Ammon's horn (tissue), 1 donor: ENCODE data around the gene SPSB1.

Source experiments
- DNase-seq: peaks from one replicate; pipeline ENCODE4 v3.0.0-alpha.2; 2016; ENCODE audit warnings: low spot score

The SPSB1 gene

DNA sequence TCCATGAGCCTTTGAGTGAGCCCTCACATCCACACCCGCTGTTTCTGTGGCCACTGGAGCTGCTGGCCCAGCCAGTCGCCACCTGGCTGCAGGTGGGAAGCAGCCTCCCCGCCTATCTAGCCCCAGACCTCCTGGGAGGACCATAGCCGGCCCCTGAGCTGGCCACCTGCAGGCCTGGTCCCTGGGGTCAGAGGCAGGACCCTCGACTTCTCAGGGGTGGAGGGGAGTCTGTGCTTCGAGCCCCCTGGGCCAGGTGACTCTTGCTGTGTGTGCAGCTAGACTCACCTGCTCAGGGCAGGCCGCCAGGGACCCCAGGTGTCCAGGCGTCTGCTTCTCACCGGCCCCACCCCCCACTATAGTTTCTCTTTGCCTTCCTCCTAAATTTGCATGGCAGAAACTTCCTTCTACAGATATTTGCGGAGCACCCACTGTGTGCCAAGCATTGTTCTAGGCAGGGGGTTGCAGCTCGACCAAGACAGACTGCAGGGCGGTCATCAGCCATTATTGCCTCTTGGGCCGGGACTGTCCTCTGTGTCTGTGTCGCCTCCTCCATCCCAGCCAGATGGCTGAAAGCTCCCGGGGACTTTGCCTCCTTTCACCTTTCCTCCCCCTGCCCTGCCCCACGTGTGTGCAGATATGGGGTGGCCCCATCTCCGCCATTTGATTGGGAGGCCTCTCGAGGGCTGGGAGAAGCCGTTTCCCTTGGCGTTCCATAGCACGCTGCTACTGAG is 27.3 kb downstream of the SPSB1 start:
- DNase-seq, result no peak

GRCh38 chr1:9320520-9321479 is 28.1 kb downstream of the SPSB1 start:
- no peak for DNase-seq

GRCh38 chr1:9321480-9321849 is 28.8 kb downstream of the SPSB1 start:
- DNase-seq, result no peak

DNA sequence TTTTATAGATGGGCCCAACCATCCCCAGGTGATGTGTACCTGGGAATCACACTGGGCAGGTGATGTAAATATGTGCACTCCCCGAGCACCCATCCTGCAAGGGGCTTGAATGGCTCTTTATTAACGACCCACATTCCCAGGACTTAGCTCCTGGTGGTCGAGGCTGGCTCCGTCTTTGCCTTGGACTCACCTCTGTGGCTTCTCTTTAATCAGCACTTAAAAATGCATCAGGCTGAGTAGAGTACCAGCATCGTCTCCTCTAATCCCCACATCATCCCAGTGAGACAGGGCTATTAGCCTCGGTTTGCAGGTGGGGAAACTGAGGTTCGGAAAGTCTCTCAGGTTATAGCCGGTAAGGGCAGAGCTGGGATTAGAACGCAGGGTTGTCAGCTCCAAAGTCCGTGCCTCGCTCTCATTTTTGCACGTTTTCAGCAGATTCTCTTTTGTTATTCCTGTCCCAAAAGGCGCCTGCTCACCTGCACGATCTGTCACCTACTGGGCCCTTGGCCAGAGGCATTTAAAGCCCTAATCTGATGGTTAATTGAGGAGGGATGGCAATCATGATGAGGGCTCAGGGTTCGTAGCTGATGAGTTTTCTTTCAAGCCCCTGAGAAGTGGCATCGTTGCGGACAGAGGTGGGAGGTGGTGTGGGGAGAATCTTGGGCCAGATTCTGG is 29.4 kb downstream of the SPSB1 start:
- DNase-seq, result no peak

DNA sequence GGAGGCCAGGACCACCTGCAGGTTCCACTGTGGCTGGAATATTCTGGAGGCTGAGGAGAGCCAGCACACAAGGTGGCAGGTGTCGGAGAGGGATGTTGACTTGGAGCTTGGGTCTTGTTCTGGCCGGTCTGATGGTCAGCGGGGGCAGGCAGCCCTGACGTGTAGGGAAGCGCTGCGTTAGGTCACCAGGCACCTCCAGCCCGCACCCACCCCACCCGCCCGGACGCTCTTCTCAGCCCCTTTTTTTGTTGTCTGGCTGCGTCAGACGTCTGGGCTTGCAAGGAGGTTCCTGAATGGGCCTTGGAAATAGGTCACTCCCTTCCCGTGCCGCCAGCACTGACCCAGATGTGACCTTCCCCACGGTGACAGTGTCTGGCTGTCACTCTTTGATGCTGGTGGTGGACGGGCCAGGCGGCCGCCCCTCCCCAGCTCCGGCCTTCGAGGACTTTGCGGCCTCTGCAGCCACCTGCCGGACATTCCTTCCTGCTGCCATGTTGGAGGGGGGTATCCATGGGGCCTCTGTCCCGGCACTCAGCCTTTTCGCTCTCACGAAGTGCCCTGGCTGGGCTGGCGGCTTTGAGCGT is 30.1 kb downstream of the SPSB1 start:
- peak; percentile 53 for DNase-seq

DNA sequence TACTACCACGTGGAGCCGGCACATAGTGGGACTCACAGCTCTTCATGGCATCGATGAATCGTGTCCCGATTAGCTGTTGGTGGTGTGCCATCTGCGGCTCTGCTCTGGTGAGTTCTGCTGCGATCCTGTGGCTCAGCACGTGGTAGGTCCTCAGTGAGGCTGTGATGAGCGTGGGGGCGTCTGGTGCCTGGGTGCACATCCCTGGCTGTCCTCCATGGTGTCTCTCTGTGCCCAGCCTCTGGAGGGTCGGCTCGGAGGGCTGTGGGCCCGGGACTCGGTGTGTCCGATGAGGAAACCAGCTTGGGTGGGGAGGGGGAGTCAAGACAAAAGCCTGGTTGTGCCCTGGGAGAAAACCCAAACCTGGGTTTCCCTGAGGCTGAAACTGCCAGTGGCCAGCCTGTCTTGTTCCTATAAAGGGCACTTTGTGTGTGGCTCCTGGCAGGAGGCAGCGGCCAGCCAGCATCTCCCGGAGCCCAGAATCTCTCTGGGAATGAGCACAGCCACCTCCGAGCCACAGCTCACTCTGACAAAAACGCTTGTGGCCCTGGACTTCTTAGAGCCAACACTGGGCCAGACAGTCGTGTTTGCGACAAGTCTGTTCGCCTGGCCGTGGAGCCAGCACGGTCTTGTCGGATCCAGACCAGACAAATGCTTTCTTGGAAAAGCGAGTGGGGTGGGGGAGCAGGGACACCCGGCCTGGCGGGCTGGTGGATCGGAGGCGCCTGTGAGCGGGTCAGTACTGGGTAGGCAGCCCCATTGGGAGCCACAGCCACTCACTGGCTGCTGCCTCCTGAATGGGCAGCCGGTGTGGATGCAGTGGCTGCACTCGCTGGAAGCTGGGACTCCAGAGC is 31.8 kb downstream of the SPSB1 start:
- DNase-seq, result peak; percentile 87

DNA sequence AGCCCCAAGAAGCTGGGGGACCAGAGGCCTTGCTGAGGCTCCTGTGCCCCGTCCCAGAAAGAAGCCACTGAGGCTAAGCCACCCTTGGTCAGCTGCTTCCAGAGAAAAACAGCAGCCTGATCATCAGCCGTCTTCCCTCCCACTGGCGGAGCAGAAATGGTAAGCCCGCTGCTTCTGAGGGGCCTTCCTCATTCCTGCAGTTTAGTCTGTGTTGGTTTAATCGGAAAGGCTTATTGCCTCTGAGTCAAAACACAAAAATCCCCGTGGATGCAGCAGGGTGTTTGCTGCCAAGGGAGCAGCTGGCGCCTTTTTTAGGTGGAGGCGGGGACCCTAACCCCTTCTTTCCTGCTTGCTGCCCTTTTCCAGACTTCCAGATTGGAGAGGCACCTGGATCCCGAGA is 33.9 kb downstream of the SPSB1 start:
- DNase-seq, result no peak

GRCh38 chr1:9328201-9328600 is 35.5 kb downstream of the SPSB1 start:
- DNase-seq, result no peak

GRCh38 chr1:9328715-9329114 is 36.0 kb downstream of the SPSB1 start:
- no peak for DNase-seq

DNA sequence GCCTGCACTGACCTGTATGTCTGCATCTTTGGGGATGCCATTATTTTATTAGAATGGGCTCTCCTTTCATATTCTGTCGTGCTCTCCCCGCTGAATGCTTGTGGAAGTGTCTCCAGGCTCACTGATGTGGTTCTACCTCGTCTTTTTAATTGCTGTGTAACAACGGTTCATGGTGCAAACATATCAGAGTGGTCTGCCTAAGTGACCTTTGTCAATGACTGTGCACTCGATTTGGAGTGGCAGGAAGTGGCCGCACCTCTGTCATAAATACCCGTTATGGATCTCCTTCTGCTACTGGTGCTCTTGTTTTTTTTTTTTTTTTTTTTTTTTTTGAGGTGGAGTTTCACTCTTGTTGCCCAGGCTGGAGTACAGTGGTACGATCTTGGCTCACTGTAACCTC is 38.3 kb downstream of the SPSB1 start:
- DNase-seq, result no peak

GRCh38 chr1:9331558-9332346 is 39.1 kb downstream of the SPSB1 start:
- DNase-seq, result no peak

DNA sequence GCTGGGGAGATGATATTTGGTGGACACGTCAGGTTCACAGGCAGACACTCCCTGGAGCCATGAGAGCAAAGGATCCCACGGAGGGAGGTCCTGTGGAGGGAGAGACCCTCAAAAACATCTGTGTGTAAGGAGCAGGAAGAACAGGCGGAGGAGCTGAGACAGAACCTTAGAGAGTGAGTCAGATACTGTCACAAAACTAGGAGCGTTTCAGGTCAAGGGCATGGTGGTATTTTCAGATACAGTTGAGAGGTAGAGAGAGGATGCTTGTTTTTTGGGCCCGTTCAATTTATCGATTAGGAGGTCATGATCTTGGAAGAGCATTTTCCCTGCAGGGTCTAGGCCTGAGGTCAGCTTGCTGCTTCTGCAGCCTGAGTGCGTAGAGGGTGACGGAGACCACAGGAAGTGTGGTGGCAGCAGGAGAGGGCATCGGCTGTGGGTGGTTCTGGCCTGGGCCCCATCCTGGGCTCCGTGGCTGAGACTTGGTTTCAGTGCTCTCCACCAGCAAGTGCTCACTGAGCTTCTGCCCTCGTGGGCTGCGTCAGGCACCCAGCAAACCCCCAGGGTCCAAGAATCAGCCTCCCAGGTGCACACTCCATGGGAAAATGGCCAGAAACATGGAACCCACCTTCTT is 39.9 kb downstream of the SPSB1 start:
- DNase-seq, result no peak

- DNase-seq, result no peak
These were observed 45.9 kb downstream of the SPSB1 start for GRCh38 chr1:9338397-9339246.

GRCh38 chr1:9340172-9340854 is 47.6 kb downstream of the SPSB1 start:
- no peak for DNase-seq

DNA sequence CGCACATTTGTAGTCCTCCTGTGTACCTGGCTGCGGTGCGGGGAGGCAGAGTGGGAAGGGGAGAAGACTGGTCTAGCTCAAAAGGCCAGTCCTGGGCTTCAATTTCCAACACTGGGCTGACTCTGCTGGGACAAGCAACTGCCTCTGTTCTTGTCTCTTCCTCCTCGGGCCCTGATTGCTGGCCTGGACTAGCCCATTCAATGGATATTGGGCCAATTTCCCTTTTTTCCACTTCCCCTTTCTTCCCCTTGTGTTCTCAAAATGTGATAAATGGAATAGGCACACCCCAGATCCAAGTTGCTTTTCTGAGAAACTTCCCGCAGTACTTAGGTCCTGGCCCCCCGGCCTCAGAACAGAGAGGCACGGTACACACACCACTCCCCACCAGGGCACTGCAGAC is 48.2 kb downstream of the SPSB1 start:
- peak; percentile 28 for DNase-seq

DNA sequence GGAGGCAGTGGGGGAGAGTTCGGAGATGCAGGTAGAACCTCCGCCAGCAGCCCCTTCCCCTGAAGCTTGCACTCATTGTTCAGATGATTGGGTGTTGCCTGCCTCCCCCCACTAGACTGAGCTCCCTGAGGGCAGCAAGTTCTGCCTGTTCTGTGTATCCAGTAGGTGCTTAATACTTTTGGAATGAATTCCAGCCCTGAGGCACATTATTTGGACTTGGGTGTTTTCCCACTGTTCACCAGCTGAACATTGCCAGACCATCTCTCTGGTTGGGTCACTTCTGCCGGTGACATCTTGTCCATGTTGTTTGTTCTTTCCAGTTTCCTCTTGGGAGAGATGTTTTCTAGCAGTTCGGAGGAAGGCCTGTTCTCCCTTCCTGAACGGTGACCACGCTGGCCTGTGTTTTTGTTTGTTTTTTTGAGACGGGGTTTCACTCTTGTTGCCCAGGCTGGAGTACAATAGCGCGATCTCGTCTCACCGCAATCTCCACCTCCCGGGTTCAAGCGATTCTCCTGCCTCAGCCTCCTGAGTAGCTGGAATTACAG is 48.7 kb downstream of the SPSB1 start:
- no peak for DNase-seq

DNA sequence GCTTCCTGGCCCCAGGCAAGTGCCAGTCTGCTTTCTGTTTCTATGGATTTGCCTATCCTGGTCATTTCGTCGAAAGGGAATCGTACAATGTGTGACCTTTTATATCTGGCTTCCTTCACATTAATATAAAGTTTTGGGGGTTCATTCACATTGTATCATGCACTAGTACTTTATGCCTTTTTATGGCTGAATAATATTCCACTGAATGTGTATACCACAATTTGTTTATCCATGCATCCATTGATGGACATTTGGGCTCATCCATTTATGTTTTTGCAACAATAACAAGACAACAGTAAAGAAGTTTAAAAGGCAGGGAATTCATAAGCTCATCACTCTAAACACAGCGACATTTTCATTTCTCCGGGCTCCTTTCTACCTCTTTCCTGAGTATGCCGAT is 50.6 kb downstream of the SPSB1 start:
- no peak for DNase-seq
